ENCODE results near the gene KISS1R. TPM values are rescaled to one million over a fixed set of nuclear protein-coding genes. Genes with fewer than 3 reads are reported as not detected.

KISS1R gene
- total RNA-seq, 4 donors from 2014 or later = not detected

- no peak for DNase-seq (ENCODE audit: extremely low spot score)
- 98% methylated on average over 7 of the region's 7 CpGs for WGBS
- Histone ChIP-seq H3K27me3 (no peaks in the 10 kb centered on the region), H3K36me3 (peaks cover 16 to 41% (median 27%) of the 10 kb centered on the region in 4 donors), H3K9me3 (no peaks in the 10 kb centered on the region), H3K27ac (replicated peaks in 1 of 4) (no peak overlapping the region), H3K4me3 (no peak overlapping the region), H3K4me1 (peaks cover 0 to 13% (median 7%) of the 10 kb centered on the region in 4 donors)
- intact Hi-C loops (cut with DNase I) = no loop called here
- TF ChIP-seq CTCF (IDR thresholded peaks at IDR 0.05) = no peak
- no peak for TF ChIP-seq POLR2AphosphoS5 (IDR thresholded peaks at IDR 0.05)
- TF ChIP-seq EP300 (IDR thresholded peaks at IDR 0.05) = no peak
- TF ChIP-seq POLR2A (IDR thresholded peaks at IDR 0.05; ENCODE audit: low read depth) = no peak
Observed at GRCh38 chr19:902093-902370, 15.1 kb upstream of the KISS1R start.

GRCh38 chr19:902446-903226, 14.5 kb upstream of the KISS1R start:
- H3K4me3 ChIP-seq = no peak overlapping the region
- WGBS = 91% methylated on average over 14 of the region's 14 CpGs
- TF ChIP-seq CTCF (IDR thresholded peaks at IDR 0.05) = no peak
- no peak for TF ChIP-seq EP300 (IDR thresholded peaks at IDR 0.05)
- no peak for TF ChIP-seq POLR2AphosphoS5 (IDR thresholded peaks at IDR 0.05)
- TF ChIP-seq POLR2A (IDR thresholded peaks at IDR 0.05; ENCODE audit: low read depth) = no peak
- H3K27me3 ChIP-seq = no peaks in the 10 kb centered on the region
- H3K27ac ChIP-seq (replicated peaks in 1 of 4) = no peak overlapping the region
- intact Hi-C loops (cut with DNase I) = no loop called here
- peaks cover 0 to 13% (median 7%) of the 10 kb centered on the region in 4 donors for H3K4me1 ChIP-seq
- no peaks in the 10 kb centered on the region for H3K9me3 ChIP-seq
- no peak for DNase-seq (ENCODE audit: extremely low spot score)
- H3K36me3 ChIP-seq = peaks cover 12 to 35% (median 22%) of the 10 kb centered on the region in 4 donors

GRCh38 chr19:903266-903797, 13.8 kb upstream of the KISS1R start:
- Histone ChIP-seq H3K4me1 (peaks cover 0 to 13% (median 7%) of the 10 kb centered on the region in 4 donors), H3K9me3 (no peaks in the 10 kb centered on the region), H3K27me3 (no peaks in the 10 kb centered on the region), H3K27ac (replicated peaks in 1 of 4) (no peak overlapping the region), H3K4me3 (no peak overlapping the region), H3K36me3 (peaks cover 12 to 32% (median 20%) of the 10 kb centered on the region in 4 donors)
- intact Hi-C loops (cut with DNase I) = no loop called here
- TF ChIP-seq POLR2A (IDR thresholded peaks at IDR 0.05; ENCODE audit: low read depth) = no peak
- no peak for TF ChIP-seq CTCF (IDR thresholded peaks at IDR 0.05)
- TF ChIP-seq POLR2AphosphoS5 (IDR thresholded peaks at IDR 0.05) = no peak
- no peak for TF ChIP-seq EP300 (IDR thresholded peaks at IDR 0.05)
- 72% methylated on average over 24 of the region's 32 CpGs for WGBS
- DNase-seq (ENCODE audit: extremely low spot score) = no peak

GRCh38 chr19:904545-904944, 12.6 kb upstream of the KISS1R start:
- intact Hi-C loops (cut with DNase I) = no loop called here
- TF ChIP-seq POLR2AphosphoS5 (IDR thresholded peaks at IDR 0.05) (no peak), POLR2A (IDR thresholded peaks at IDR 0.05; ENCODE audit: low read depth) (no peak), CTCF (IDR thresholded peaks at IDR 0.05) (no peak), EP300 (IDR thresholded peaks at IDR 0.05) (no peak)
- H3K4me3 ChIP-seq = no peak overlapping the region
- H3K4me1 ChIP-seq = peaks cover 0 to 24% (median 18%) of the 10 kb centered on the region in 4 donors
- no peaks in the 10 kb centered on the region for H3K9me3 ChIP-seq
- WGBS = 94% methylated on average over 8 of the region's 8 CpGs
- no peak for DNase-seq (ENCODE audit: extremely low spot score)
- no peaks in the 10 kb centered on the region for H3K27me3 ChIP-seq
- no peak overlapping the region for H3K27ac ChIP-seq (replicated peaks in 1 of 4)
- peaks cover 4 to 21% (median 10%) of the 10 kb centered on the region in 4 donors for H3K36me3 ChIP-seq

All from esophagus muscularis mucosa (tissue), 4 donors.